Caco-2 (cell line): ENCODE data around the gene ABLIM2. TPM values are rescaled to one million over a fixed set of nuclear protein-coding genes. Genes with fewer than 3 reads are reported as not detected.
"Not testable (repeated sequence)": the region's sequence is repeated elsewhere in the genome, so short reads cannot be mapped to it uniquely, and the experiment has no call there.

ENCODE experiments used
- BruUV-seq: library from RNA; stranded (reverse); fragments of 400-500 nt; replicated peaks from 2 replicates; lab custom pipeline; 2021; lab: Mats Ljungman, UMichigan
- CTCF ChIA-PET: fragments of 300-600 bp; sonication (Branson Sonifier 250); formaldehyde crosslinking; loops from one replicate; lab custom pipeline; 2022; ENCODE audit warnings: antibody characterized with exemption; lab: Charles Lee
- POLR2A ChIA-PET: fragments of 300-600 bp; sonication (Branson Sonifier 250); formaldehyde crosslinking; loops from one replicate; lab custom pipeline; 2022; ENCODE audit warnings: antibody characterized with exemption; lab: Charles Lee
- DNase-seq, 2 experiments: peaks; one replicate each; pipeline versions ENCODE4 v3.0.0 to v3.0.0-alpha.2; 2020 to 2022
- H3K27me3 ChIP-seq: replicated peaks from 2 replicates; pipeline ENCODE4 v1.6.0; 2011; ENCODE audit warnings: low read length; ENCODE audit not compliant: control insufficient read depth, insufficient read depth
- H3K36me3 ChIP-seq: 2 replicates; pipeline ENCODE4 v1.5.1; 2011; ENCODE audit warnings: low read length; ENCODE audit not compliant: control insufficient read depth, insufficient read depth
- H3K4me1 ChIP-seq: fragments of 250-450 bp; sonication (Bioruptor Pico); 2 replicates; pipeline ENCODE4 v1.5.1; 2020; ENCODE audit warnings: mild to moderate bottlenecking
- H3K4me3 ChIP-seq: 2 replicates; pipeline ENCODE4 v1.5.1; 2011; ENCODE audit warnings: low read depth, mild to moderate bottlenecking, control low read depth, low read length
- H3K9me3 ChIP-seq: fragments of 250-450 bp; sonication (Bioruptor Pico); 2 replicates; pipeline ENCODE4 v1.5.1; 2020; ENCODE audit warnings: mild to moderate bottlenecking, moderate library complexity
- H3K27ac Mint-ChIP-seq: one replicate; pipeline ENCODE4 v1.8.0; 2022; ENCODE audit warnings: mixed read lengths; ENCODE audit not compliant: unreplicated experiment
- H3K27me3 Mint-ChIP-seq: one replicate; pipeline ENCODE4 v1.8.0; 2022; ENCODE audit warnings: mixed read lengths; ENCODE audit not compliant: insufficient read depth, unreplicated experiment
- H3K36me3 Mint-ChIP-seq: one replicate; pipeline ENCODE4 v1.8.0; 2022; ENCODE audit warnings: mild to moderate bottlenecking, mixed read lengths; ENCODE audit not compliant: insufficient read depth, unreplicated experiment
- H3K4me1 Mint-ChIP-seq: one replicate; pipeline ENCODE4 v1.8.0; 2022; ENCODE audit warnings: low read depth, mixed read lengths; ENCODE audit not compliant: unreplicated experiment
- H3K4me3 Mint-ChIP-seq: one replicate; pipeline ENCODE4 v1.8.0; 2022; ENCODE audit warnings: mild to moderate bottlenecking, moderate library complexity, mixed read lengths; ENCODE audit not compliant: unreplicated experiment
- H3K9me3 Mint-ChIP-seq: one replicate; pipeline ENCODE4 v1.8.0; 2022; ENCODE audit warnings: mixed read lengths; ENCODE audit not compliant: unreplicated experiment
- intact Hi-C: fragments of 100-400 bp; cut with micrococcal nuclease; formaldehyde crosslinking; loops from one replicate; pipeline ENCODE4 v1.10.0; 2022; ENCODE audit not compliant: unreplicated experiment
- total RNA-seq: library from RNA; stranded (reverse); gene quantifications from 2 replicates; pipeline ENCODE4 v1.2.3, GENCODE V29; 2022
- TF ChIP-seq, protein P1 (sequence below), 2 experiments: fragments of 200-600 bp in 1 of 2; IDR thresholded peaks; 1 replicate in 1 of 2; 2 replicates in 1 of 2; pipeline versions ENCODE4 v1.5.1 to v1.8.0; 2011 to 2022; ENCODE audit warnings: antibody characterized with exemption in 1 of 2, control low read depth in 1 of 2, inconsistent platforms in 1 of 2, low read depth in 1 of 2, low read length in 1 of 2, mild to moderate bottlenecking in 1 of 2, moderate library complexity in 1 of 2; ENCODE audit not compliant: insufficient read depth in 1 of 2, severe bottlenecking in 1 of 2, unreplicated experiment in 1 of 2

ABLIM2 gene
- total RNA-seq, 1 experiment from 2014 or later = 0.23 TPM

DNA sequence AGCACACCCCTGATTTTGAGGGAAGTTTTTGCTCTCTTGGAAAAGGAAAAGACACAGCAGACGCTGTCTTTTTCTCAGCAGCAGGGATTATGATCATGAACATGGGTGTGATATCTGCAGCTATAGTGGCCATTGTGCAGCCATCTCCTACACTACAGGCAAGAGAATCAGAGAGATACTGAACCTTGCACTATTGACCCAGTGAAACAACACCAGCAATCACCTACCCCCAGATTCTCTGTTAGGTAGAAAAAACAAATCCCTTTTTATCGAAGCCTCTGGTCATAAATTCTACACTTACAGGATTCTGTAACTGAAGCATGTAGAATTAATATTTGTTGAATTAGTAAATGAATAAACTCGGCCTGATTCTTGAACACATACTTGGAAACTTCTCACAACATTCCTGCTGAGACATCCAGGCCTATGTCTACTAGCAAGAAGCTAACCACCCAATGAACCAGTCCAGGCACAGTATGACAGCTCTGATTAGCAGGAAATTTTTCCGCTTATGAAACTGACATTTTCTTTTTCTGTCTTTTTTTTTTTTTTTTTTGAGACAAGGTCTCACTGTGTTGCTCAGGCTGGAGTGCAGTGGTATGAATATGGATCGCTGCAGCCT lies 213.9 kb downstream of the ABLIM2 start:
- BruUV-seq = no TSS peak
- no peaks in the 10 kb centered on the region for H3K9me3 ChIP-seq
- peaks cover 31% of the 10 kb centered on the region for H3K4me1 Mint-ChIP-seq
- H3K27ac Mint-ChIP-seq = no peak overlapping the region
- H3K36me3 Mint-ChIP-seq = peaks cover 10% of the 10 kb centered on the region
- H3K4me3 ChIP-seq = no peak overlapping the region
- H3K4me1 ChIP-seq = peaks cover 40% of the 10 kb centered on the region
- intact Hi-C loops = no loop called here
- H3K27me3 ChIP-seq = no peaks in the 10 kb centered on the region
- CTCF ChIA-PET = interaction anchor here (0.6 to 0.7 kb wide), 2 partner anchors 194 to 750 kb away, joined by 3 to 4 read pairs; no protein-coding TSS in a partner anchor
- no peaks in the 10 kb centered on the region for H3K27me3 Mint-ChIP-seq
- no peak for DNase-seq
- TF ChIP-seq, protein P1, sequence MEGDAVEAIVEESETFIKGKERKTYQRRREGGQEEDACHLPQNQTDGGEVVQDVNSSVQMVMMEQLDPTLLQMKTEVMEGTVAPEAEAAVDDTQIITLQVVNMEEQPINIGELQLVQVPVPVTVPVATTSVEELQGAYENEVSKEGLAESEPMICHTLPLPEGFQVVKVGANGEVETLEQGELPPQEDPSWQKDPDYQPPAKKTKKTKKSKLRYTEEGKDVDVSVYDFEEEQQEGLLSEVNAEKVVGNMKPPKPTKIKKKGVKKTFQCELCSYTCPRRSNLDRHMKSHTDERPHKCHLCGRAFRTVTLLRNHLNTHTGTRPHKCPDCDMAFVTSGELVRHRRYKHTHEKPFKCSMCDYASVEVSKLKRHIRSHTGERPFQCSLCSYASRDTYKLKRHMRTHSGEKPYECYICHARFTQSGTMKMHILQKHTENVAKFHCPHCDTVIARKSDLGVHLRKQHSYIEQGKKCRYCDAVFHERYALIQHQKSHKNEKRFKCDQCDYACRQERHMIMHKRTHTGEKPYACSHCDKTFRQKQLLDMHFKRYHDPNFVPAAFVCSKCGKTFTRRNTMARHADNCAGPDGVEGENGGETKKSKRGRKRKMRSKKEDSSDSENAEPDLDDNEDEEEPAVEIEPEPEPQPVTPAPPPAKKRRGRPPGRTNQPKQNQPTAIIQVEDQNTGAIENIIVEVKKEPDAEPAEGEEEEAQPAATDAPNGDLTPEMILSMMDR (IDR thresholded peaks at IDR 0.05; ENCODE audit: insufficient read depth in 1 of 2, low read depth in 1 of 2, low read length in 1 of 2, severe bottlenecking in 1 of 2, unreplicated experiment in 1 of 2) = no peak
- POLR2A ChIA-PET = no interaction called here
- H3K9me3 Mint-ChIP-seq = no peaks in the 10 kb centered on the region
- no peaks in the 10 kb centered on the region for H3K36me3 ChIP-seq
- no peak overlapping the region for H3K4me3 Mint-ChIP-seq

DNA sequence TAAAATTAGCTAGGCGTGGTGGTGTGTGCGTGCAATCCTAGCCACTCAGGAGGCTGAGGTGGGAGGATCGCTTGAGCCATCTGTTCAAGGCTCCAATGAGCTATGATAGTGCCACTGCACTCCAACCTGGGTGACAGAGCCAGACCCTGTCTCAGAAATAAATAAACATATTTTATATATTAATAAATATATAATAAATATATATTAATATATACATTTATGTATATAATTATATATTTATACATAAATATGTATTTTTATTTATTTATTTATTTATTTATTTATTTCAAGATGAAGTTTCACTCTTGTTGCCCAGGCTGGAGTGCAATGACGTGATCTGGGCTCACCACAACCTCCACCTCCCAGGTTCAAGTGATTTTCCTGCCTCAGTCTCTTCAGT lies 214.9 kb downstream of the ABLIM2 start:
- BruUV-seq = not testable (repeated sequence)
- peaks cover 31% of the 10 kb centered on the region for H3K4me1 Mint-ChIP-seq
- H3K4me1 ChIP-seq = peaks cover 40% of the 10 kb centered on the region

DNA sequence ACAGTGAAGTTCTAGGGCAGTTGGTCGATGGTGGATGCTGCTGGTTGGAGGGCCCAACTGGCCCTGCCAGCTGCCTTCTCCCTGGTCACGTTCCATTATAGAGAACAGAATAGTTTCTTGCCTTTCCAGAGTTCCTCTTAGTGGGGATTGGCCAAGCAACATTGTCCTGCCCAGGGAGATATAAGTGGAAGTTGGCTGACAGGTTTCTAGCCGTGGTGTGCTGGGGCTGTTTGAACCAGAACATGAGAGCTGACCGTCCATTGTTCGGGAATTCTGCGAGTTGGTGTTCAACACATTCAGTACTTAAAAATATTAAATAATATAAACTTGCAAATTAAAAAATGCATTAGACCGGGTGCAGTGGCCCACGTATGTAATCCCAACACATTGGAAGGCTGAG lies 215.4 kb downstream of the ABLIM2 start:
- DNase-seq = no peak
- H3K36me3 ChIP-seq = no peaks in the 10 kb centered on the region
- H3K27ac Mint-ChIP-seq = no peak overlapping the region
- intact Hi-C loops = no loop called here
- H3K4me1 Mint-ChIP-seq = peaks cover 36% of the 10 kb centered on the region
- no peaks in the 10 kb centered on the region for H3K9me3 ChIP-seq
- H3K27me3 Mint-ChIP-seq = no peaks in the 10 kb centered on the region
- peaks cover 10% of the 10 kb centered on the region for H3K36me3 Mint-ChIP-seq
- no peak overlapping the region for H3K4me3 Mint-ChIP-seq
- no TSS peak for BruUV-seq
- peaks cover 40% of the 10 kb centered on the region for H3K4me1 ChIP-seq
- POLR2A ChIA-PET = no interaction called here
- H3K9me3 Mint-ChIP-seq = no peaks in the 10 kb centered on the region
- no peaks in the 10 kb centered on the region for H3K27me3 ChIP-seq
- CTCF ChIA-PET = no interaction called here
- no peak overlapping the region for H3K4me3 ChIP-seq
- TF ChIP-seq, protein P1 (IDR thresholded peaks at IDR 0.05; ENCODE audit: insufficient read depth in 1 of 2, low read depth in 1 of 2, low read length in 1 of 2, severe bottlenecking in 1 of 2, unreplicated experiment in 1 of 2) = no peak

More for the DNA sequence above, 214.9 kb downstream of the ABLIM2 start:
- H3K27me3 Mint-ChIP-seq, H3K4me3 ChIP-seq, intact Hi-C loops, H3K4me3 Mint-ChIP-seq, POLR2A ChIA-PET, H3K9me3 ChIP-seq, DNase-seq, CTCF ChIA-PET, H3K36me3 Mint-ChIP-seq, H3K9me3 Mint-ChIP-seq, H3K36me3 ChIP-seq, H3K27me3 ChIP-seq, H3K27ac Mint-ChIP-seq: not testable (repeated sequence)
